Renal pelvis (tissue), 4 donors: ENCODE results near the gene STAM. TPM values are rescaled to one million over a fixed set of nuclear protein-coding genes. Genes with fewer than 3 reads are reported as not detected.
"Not testable (repeated sequence)": the region's sequence is repeated elsewhere in the genome, so short reads cannot be mapped to it uniquely, and the experiment has no call there.

Experiments
- DNase-seq: peaks from one replicate; pipeline ENCODE4 v3.0.0-alpha.2; 2013
- polyA plus RNA-seq, 3 donors: library from polyadenylated mRNA; unstranded; fragments of 120-200 nt; gene quantifications; one replicate each; pipeline ENCODE4 v1.2.1, GENCODE V29; 2013; ENCODE audit not compliant: insufficient read length in 3 of 3

Gene STAM
- polyA plus RNA-seq, 3 donors: 25.2 to 28.1 (median 26.0) TPM

- not testable (repeated sequence) for DNase-seq
Observed at GRCh38 chr10:17722317-17723014, 78.5 kb downstream of the STAM start.

GRCh38 chr10:17725703-17726102, 81.8 kb downstream of the STAM start:
- no peak for DNase-seq

GRCh38 chr10:17729630-17730029, 85.7 kb downstream of the STAM start:
- no peak for DNase-seq

- DNase-seq: no peak
Observed at GRCh38 chr10:17730667-17731066, 86.7 kb downstream of the STAM start.

GRCh38 chr10:17731331-17732020, 87.5 kb downstream of the STAM start:
- DNase-seq: no peak

- DNase-seq: no peak
Observed at GRCh38 chr10:17733620-17734019, 89.7 kb downstream of the STAM start.

GRCh38 chr10:17734432-17735080, 90.6 kb downstream of the STAM start:
- DNase-seq: no peak

GRCh38 chr10:17735166-17735941, 91.4 kb downstream of the STAM start:
- DNase-seq: no peak

GRCh38 chr10:17736223-17736622, 92.3 kb downstream of the STAM start:
- no peak for DNase-seq

- DNase-seq: no peak
Observed at GRCh38 chr10:17737027-17737965, 93.3 kb downstream of the STAM start.

- DNase-seq: no peak
Observed at GRCh38 chr10:17740668-17741067, 96.7 kb downstream of the STAM start.

- no peak for DNase-seq
Observed at GRCh38 chr10:17742918-17743317, 99.0 kb downstream of the STAM start.

GRCh38 chr10:17743437-17743836, 99.5 kb downstream of the STAM start:
- no peak for DNase-seq

GRCh38 chr10:17744341-17744861, 100.5 kb downstream of the STAM start:
- DNase-seq: no peak

GRCh38 chr10:17747883-17748550, 104.1 kb downstream of the STAM start:
- no peak for DNase-seq

GRCh38 chr10:17749890-17750289, 105.9 kb downstream of the STAM start:
- no peak for DNase-seq

- DNase-seq: no peak
Observed at GRCh38 chr10:17751781-17752445, 108.0 kb downstream of the STAM start, which contains the start of gene TMEM236. TMEM236 (plus strand) TSS chr10:17752201; CDS start chr10:17752296, 95 bp downstream.

- DNase-seq: no peak
Observed at GRCh38 chr10:17756557-17757217, 112.7 kb downstream of the STAM start.

GRCh38 chr10:17758200-17758599, 114.2 kb downstream of the STAM start:
- no peak for DNase-seq
